GM12874 (cell line): ENCODE data around the gene ZBTB25.

ENCODE experiments used
- TF ChIP-seq, protein P1 (sequence below): IDR thresholded peaks from 2 replicates; pipeline ENCODE4 v1.5.1; 2011; ENCODE audit warnings: low read depth, mild to moderate bottlenecking, control low read depth, low read length, moderate library complexity; ENCODE audit not compliant: insufficient read depth

Gene ZBTB25

DNA sequence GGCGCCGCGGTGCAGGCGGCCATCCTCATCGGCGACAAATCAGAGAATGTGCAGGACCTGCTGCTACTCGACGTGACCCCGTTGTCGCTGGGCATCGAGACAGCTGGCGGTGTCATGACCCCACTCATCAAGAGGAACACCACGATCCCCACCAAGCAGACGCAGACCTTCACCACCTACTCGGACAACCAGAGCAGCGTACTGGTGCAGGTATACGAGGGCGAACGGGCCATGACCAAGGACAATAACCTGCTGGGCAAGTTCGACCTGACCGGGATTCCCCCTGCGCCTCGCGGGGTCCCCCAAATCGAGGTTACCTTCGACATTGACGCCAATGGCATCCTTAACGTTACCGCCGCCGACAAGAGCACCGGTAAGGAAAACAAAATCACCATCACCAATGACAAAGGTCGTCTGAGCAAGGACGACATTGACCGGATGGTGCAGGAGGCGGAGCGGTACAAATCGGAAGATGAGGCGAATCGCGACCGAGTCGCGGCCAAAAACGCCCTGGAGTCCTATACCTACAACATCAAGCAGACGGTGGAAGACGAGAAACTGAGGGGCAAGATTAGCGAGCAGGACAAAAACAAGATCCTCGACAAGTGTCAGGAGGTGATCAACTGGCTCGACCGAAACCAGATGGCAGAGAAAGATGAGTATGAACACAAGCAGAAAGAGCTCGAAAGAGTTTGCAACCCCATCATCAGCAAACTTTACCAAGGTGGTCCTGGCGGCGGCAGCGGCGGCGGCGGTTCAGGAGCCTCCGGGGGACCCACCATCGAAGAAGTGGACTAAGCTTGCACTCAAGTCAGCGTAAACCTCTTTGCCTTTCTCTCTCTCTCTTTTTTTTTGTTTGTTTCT lies 38.6 kb upstream of the ZBTB25 start:
- TF ChIP-seq, protein P1, sequence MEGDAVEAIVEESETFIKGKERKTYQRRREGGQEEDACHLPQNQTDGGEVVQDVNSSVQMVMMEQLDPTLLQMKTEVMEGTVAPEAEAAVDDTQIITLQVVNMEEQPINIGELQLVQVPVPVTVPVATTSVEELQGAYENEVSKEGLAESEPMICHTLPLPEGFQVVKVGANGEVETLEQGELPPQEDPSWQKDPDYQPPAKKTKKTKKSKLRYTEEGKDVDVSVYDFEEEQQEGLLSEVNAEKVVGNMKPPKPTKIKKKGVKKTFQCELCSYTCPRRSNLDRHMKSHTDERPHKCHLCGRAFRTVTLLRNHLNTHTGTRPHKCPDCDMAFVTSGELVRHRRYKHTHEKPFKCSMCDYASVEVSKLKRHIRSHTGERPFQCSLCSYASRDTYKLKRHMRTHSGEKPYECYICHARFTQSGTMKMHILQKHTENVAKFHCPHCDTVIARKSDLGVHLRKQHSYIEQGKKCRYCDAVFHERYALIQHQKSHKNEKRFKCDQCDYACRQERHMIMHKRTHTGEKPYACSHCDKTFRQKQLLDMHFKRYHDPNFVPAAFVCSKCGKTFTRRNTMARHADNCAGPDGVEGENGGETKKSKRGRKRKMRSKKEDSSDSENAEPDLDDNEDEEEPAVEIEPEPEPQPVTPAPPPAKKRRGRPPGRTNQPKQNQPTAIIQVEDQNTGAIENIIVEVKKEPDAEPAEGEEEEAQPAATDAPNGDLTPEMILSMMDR = no peak

GRCh38 chr14:64541261-64541971 lies 37.8 kb upstream of the ZBTB25 start:
- TF ChIP-seq, protein P1 = no peak

DNA sequence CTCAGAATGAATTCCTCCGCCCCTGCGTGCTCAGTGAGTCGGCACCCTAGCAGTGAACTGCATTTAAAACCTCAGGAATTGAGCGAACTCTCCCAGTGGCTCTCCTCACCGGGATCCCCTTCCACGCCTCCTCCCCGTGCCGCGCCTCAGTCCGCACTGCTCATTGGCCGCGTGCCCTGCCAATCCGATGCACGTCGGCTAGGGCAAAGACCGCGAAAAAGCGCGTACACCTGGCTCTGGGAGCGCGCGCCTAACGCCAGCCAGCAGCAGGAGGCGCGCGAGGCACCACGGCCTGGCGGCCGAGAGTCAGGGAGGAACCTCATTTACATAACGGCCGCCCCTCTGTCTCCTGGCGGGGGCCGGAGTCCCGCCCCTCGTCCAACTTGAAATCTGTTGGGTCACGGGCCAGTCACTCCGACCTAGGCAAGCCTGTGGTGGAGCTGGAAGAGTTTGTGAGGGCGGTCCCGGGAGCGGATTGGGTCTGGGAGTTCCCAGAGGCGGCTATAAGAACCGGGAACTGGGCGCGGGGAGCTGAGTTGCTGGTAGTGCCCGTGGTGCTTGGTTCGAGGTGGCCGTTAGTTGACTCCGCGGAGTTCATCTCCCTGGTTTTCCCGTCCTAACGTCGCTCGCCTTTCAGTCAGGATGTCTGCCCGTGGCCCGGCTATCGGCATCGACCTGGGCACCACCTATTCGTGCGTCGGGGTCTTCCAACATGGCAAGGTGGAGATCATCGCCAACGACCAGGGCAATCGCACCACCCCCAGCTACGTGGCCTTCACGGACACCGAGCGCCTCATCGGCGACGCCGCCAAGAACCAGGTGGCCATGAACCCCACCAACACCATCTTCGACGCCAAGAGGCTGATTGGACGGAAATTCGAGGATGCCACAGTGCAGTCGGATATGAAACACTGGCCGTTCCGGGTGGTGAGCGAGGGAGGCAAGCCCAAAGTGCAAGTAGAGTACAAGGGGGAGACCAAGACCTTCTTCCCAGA lies 36.9 kb upstream of the ZBTB25 start, which contains the start of gene HSPA2:
TSS of gene HSPA2 (plus strand) at position 534 of the 995 bp plus-strand sequence. CDS start at position 643, 109 bp downstream.
- TF ChIP-seq, protein P1 = peak; percentile 66

DNA sequence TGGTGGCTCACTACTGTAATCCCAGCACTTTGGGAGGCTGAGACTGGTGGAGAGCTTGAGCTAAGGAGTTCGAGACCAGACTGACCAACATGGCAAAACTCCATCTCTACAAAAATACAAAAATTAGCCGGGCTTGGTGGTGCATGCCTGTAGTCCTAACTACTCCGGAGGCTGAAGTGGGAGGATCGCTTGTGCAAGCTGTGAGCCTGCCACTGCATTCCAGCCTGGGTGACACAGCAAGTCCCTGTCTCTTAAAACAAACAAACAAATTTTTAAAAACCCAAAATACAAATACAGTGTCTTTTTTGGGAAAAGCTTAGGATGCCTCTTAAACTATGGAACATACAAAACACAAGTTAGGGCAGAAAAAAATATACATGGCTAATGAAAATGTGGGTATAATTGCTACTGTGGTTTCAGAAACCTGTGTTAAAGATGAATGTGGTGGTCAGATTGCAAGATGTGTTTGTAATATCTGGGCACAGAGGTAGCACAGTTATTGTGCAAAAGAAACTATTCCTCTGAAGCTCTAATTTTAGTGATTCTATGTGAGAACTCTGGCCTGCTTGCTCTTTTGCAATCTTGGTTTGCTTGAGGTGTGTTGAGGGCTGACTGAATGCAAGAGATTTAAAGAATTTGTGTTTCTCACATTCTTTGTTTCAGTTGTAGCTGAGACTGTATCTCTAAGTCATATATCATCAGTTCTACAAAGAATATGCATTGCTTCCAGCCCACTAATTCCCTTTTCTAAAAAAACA lies 33.0 kb upstream of the ZBTB25 start:
- TF ChIP-seq, protein P1 = no peak

- TF ChIP-seq, protein P1 = no peak
These were observed 27.9 kb upstream of the ZBTB25 start for GRCh38 chr14:64531567-64531966.

GRCh38 chr14:64525354-64525753 lies 21.7 kb upstream of the ZBTB25 start:
- TF ChIP-seq, protein P1 = no peak
